A549 (cell line): Measurements from ENCODE around the gene MSH2.

ENCODE experiments used
- CEBPB ChIP-seq, 2 experiments: fragments of >200 bp in 1 of 2; sonication (Bioruptor Twin) in 1 of 2; formaldehyde crosslinking in 1 of 2; IDR thresholded peaks; 2 replicates each; pipeline ENCODE4 v1.6.1; 2012 to 2016
- EP300 ChIP-seq, 2 experiments: fragments of >200 bp; sonication (Bioruptor Twin); formaldehyde crosslinking; IDR thresholded peaks; 2 replicates in 1 of 2; 3 replicates in 1 of 2; pipeline ENCODE4 v1.6.1; 2016 to 2017
- HES2 ChIP-seq: fragments of >200 bp; sonication (Bioruptor Twin); formaldehyde crosslinking; IDR thresholded peaks from 2 replicates; pipeline ENCODE4 v1.6.1; 2016
- POLR2A ChIP-seq: IDR thresholded peaks from 2 replicates; pipeline ENCODE4 v1.6.1; 2012; ENCODE audit warnings: mild to moderate bottlenecking, low read length
- SREBF2 ChIP-seq: fragments of 450-650 bp; IDR thresholded peaks from 2 replicates; pipeline ENCODE4 v1.6.1; 2014; ENCODE audit warnings: mild to moderate bottlenecking, moderate library complexity

GRCh38 chr2:47402805-47403608 lies at the start of gene MSH2:
- TF ChIP-seq POLR2A (peak; percentile 78), HES2 (no peak), CEBPB (IDR thresholded peaks at IDR 0.05) (peak in 1 of 2 experiments; percentile 27; a peak in 1 of 4 replicates), SREBF2 (no peak), EP300 (IDR thresholded peaks at IDR 0.05) (no peak)
